GM20000 (cell line): ENCODE results near the gene ZNF207.
A peak's percentile ranks its signal among the peaks of the same experiment; 100 is the strongest.

Experiments used
- DNase-seq: peaks from one replicate; pipeline ENCODE4 v3.0.0; 2012; ENCODE audit warnings: low spot score
- TF ChIP-seq, protein P1 (sequence below): IDR thresholded peaks from 2 replicates; pipeline ENCODE4 v1.5.1; 2012; ENCODE audit warnings: mild to moderate bottlenecking, control low read depth; ENCODE audit errors: extremely low read depth, missing control alignments

Gene ZNF207

DNA sequence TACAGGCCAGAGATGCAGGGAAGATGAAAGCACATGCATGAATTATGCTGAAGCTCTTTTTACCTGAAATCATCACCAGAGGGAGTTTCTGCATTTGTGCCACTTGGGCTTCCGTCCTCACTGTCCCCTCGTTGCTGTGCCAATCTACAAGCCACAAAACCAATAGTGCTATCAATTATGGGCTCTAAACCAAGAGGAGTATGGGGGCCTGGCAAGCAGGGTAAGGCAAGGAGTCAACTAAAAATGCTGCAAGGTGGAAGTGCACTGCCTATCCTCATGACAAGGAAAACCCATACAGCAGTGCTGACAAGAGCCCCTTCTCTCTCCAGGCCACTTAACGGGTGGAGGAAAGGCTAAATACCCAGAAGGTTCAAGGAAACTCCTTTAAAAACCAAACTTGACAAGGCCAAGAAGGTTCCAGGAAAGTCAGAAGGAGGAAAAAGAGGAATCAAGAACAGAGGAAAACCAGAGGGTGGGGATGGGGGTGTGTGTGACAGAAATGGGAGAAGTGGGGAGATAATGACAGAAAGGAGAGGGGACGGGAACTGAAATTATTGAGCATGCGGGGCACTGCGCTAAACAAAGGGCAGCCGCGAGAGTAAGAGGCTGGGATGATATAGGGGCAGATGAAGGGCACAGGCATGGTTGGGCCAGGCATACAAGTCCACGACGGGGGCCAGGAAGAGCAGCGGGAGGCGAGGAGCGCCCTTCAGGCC lies 8.7 kb upstream of the ZNF207 start:
- DNase-seq: peak; percentile 61
- TF ChIP-seq, protein P1, sequence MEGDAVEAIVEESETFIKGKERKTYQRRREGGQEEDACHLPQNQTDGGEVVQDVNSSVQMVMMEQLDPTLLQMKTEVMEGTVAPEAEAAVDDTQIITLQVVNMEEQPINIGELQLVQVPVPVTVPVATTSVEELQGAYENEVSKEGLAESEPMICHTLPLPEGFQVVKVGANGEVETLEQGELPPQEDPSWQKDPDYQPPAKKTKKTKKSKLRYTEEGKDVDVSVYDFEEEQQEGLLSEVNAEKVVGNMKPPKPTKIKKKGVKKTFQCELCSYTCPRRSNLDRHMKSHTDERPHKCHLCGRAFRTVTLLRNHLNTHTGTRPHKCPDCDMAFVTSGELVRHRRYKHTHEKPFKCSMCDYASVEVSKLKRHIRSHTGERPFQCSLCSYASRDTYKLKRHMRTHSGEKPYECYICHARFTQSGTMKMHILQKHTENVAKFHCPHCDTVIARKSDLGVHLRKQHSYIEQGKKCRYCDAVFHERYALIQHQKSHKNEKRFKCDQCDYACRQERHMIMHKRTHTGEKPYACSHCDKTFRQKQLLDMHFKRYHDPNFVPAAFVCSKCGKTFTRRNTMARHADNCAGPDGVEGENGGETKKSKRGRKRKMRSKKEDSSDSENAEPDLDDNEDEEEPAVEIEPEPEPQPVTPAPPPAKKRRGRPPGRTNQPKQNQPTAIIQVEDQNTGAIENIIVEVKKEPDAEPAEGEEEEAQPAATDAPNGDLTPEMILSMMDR: no peak

DNA sequence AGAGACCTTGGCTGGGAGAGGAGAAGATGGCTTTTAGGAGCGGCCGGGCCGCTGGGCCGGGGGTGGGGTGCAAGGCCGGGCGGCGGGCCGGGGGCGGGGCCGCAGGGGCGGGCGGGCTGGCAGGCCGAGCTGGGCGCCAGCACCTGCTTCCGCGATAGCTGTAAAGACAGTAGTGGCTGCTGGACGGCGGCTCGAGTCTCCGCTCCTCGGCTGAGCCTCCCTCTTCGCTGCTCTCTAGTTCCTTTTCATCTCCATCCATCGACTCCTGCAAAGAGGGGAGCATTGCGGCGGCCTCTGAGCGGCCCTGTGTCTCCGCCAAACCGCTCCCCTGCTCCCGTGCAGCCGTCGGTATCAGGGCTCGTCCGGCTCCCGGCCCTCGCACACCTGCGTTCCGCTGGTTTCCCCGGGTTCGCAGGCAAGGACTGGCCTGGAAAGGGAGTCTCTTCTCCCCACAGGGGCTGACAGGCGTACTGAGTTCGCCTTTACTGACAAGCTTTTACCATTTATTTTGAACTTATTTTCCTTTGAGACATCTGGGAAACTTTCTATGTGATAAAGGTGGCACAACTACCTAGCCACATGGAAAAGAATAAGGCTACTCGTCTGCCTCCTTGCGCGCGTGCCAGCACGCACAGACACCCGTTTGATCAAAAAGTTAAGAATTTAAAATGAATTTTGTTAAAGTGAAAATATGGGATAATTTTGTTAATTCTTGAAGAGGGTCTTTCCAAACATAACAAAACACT lies 7.9 kb upstream of the ZNF207 start, which contains the start of gene C17orf75:
Gene C17orf75 (minus strand): TSS at position 317 of the 746 bp plus-strand sequence. CDS start 34 bp downstream, at position 283.
- peak; percentile 86 for DNase-seq
- TF ChIP-seq, protein P1: no peak

DNA sequence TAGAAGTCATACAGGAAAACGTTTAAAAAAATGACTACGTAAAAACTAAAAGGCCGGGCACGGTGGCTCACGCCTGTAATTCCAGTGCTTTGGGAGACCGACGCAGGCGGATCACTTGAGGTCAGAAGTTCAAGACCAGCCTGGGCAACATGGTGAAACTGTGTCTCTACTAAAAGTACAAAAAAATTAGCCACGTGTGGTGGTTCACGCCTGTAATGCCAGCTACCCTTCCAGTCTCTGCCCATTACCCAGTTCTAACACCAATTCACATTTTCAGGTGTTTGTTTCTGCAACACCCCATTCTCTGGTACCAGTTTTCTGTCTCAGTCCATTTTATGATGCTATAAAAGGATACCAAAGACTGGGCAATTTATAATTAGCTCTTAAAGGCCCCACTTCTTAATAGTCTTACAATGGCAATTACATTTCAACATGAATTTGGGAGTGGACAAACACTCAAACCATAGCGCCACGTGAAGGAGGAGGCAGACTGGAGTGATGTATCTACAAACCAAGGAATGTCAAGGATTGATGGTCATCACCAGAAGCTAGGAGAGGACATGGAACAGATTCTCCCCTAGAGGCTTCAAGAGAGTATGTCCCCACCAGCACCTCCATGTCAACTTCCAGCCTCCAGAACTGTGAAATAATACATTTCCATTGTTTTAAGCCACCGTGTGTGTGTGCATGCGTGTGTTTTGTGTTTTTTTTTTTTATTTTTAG lies 7.2 kb upstream of the ZNF207 start:
- no peak for DNase-seq

DNA sequence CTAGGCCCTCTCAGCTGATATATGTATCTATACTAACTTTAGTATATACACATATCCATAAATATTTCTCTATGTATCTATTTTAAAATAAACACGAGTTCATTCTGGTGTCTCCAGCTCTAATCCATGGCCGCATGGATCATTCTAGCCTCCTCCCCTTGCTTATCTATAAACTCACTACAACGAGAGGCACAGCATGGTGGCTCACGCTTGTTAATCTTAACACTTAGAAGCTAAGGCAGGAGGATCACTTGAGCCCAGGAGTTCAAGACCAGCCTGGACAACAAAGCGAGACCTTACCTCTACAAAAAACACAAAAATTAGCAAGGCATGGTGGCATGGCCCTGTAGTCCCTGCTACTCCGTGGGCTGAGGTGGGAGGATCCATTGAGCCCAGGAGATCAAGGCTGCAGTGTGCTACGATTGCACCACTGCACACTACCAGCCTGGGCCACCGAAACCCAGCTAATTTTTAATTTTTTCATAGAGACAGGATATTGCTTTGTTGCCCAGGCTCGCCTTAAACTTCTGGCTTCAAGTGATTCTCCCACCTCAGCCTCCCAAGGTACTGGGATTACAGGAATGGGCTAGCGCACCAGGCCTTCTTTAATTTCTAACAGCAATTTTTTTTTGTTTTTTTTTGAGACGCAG lies 3.9 kb upstream of the ZNF207 start:
- TF ChIP-seq, protein P1: no peak
- DNase-seq: no peak

More for the DNA sequence above, 7.2 kb upstream of the ZNF207 start:
- TF ChIP-seq, protein P1: no peak

DNA sequence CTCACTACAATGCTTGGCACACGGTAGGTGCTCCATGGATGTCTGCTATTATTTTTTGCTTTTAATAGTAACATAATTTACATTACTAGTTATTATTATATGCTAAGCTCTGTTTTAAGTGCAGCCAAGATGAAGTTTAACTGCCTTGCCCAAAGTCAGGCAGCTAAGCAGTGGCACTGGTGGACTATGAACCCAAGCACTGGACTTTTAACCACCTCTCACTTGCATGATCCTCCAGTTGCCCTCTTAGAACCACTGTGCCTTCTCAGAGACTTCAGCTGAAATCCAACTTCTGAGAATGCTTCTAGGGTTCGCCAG lies 1.5 kb upstream of the ZNF207 start:
- TF ChIP-seq, protein P1: no peak
- no peak for DNase-seq

DNA sequence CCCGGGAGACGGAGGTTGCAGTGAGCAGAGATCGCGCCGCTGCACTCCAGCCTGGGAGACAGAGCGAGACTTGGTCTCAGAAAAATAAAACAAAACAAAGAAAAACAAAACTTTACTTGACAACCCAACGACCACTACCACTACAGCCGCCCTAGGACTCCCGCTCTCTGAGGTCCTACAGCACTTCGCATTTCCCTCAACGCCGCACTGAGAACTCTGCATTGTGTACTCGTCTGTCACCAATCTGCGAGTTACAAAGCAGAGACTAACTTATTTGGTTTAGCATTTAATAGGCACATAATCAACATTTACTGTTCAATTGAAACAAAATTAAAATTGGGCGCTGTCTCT lies 479 bp upstream of the ZNF207 start:
- TF ChIP-seq, protein P1: no peak
- no peak for DNase-seq
